Psoas muscle (tissue), 8 donors: ENCODE data around the gene OSBPL8. TPM values are rescaled to one million over a fixed set of nuclear protein-coding genes. Genes with fewer than 3 reads are reported as not detected.

Experiments used
- ATAC-seq, 4 donors: fragments of 200-7000 bp; cut with Tn5 transposase; one replicate each; pipeline ENCODE4 v1.9.1; 2020; ENCODE audit warnings: moderate library complexity in 3 of 4, mild to moderate bottlenecking in 2 of 4
- DNase-seq, 2 donors: peaks; one replicate each; pipeline ENCODE4 v3.0.0-alpha.2; 2020
- H3K27ac ChIP-seq: fragments of 200-600 bp; one replicate; pipeline ENCODE4 v1.8.0; 2022
- H3K27me3 ChIP-seq, 3 donors: fragments of 200-600 bp in 1 of 3; one replicate each; pipeline versions ENCODE4 v1.6.1 to v1.8.0; 2013 to 2022; ENCODE audit warnings: low read length in 2 of 3, mild to moderate bottlenecking in 2 of 3, moderate library complexity in 1 of 3; ENCODE audit not compliant: insufficient read depth in 3 of 3
- H3K36me3 ChIP-seq, 2 donors: fragments of 200-600 bp in 1 of 2; one replicate each; pipeline versions ENCODE4 v1.6.1 to v1.8.0; 2013 to 2022; ENCODE audit warnings: low read depth in 1 of 2, mild to moderate bottlenecking in 1 of 2, moderate library complexity in 1 of 2; ENCODE audit not compliant: insufficient read depth in 1 of 2
- H3K4me1 ChIP-seq: fragments of 200-600 bp; one replicate; pipeline ENCODE4 v1.8.0; 2022
- H3K4me3 ChIP-seq: fragments of 200-600 bp; one replicate; pipeline ENCODE4 v1.8.0; 2022; ENCODE audit warnings: mild to moderate bottlenecking
- H3K9me3 ChIP-seq: fragments of 200-600 bp; one replicate; pipeline ENCODE4 v1.8.0; 2022
- CTCF ChIP-seq: fragments of 200-600 bp; IDR thresholded peaks from one replicate; pipeline ENCODE4 v1.8.0; 2022; ENCODE audit warnings: antibody characterized with exemption
- WGBS, 3 donors: extraction: QIAGEN DNeasy Blood & Tissue Kit; methylation state at CpG; one replicate each; pipeline versions ENCODE4 v1.1.6 to v1.1.7; 2013; 5-methylcytosine and 5-hydroxymethylcytosine counted together
- intact Hi-C, 2 donors: fragments of 100-400 bp; cut with DNase I; formaldehyde crosslinking; loops; one replicate each; pipeline versions ENCODE4 v1.11.0 to v1.14.2; 2022
- polyA plus RNA-seq, 3 donors: library from polyadenylated mRNA; stranded (reverse); fragments of 200-250 nt; gene quantifications; one replicate each; pipeline ENCODE4 v1.2.3, GENCODE V29; 2013
- total RNA-seq, 4 donors: library from RNA; stranded (reverse); fragmentation: NEBNext Ultra II Directional in 2 of 4; extraction: Animal tissue kit (Norgen Biotek cat#: 25700) in 2 of 4; gene quantifications; one replicate each; pipeline versions ENCODE4 v1.2.1 to v1.2.4, GENCODE V29; 2021 to 2023
- donor health status: healthy with polysubstance abuse.
- donor health status: DM: no; HTN: no; CAD: no; lungs with moderate emphysema.
- donor health status: Bipolar disorder and iron deficiency.
- donor health status: healthy.
- donor health status: DM: yes; HTN: yes; CAD: no.
- donor health status: DM: no; HTN: no; CAD: no.
- donor health status: DM: no; HTN: no; CAD: no.
- donor health status: DM: yes; HTN: yes; CAD: no.

Gene OSBPL8
- total and polyA plus RNA-seq, 7 donors = 9.2 to 64.3 (median 39.5) TPM

DNA sequence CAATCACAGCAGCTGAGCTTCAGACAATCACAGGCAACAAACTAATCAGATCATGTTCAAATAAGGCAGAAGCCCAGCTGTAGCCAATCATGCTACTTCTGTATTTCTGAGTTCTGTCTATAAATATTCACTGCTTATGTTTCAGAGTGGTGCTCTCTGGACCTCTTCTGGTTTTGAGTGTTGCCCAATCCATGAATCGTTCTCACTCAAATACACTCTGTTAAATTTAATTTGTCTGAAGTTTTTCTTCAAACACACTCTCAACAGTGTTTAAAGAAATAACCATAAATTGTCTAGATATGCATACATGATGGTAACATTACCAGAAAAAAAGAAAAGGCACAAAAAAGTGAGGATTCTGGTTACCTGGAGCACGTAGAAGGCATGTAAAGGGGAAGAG lies 133.4 kb downstream of the OSBPL8 start:
- no peak for TF ChIP-seq CTCF
- 69 to 89% (median 79%) methylated on average over 2 of the region's 2 CpGs for WGBS, 3 donors

GRCh38 chr12:76424941-76425340 lies 134.6 kb downstream of the OSBPL8 start:
- H3K27me3 ChIP-seq = no peaks in the 10 kb centered on the region
- TF ChIP-seq CTCF = no peak
- peaks cover 20% of the 10 kb centered on the region for H3K9me3 ChIP-seq
- no peaks in the 10 kb centered on the region for H3K36me3 ChIP-seq
- intact Hi-C loops = no loop called here
- no peak for ATAC-seq
- 91 to 100% (median 92%) methylated on average over 1 of the region's 1 CpG for WGBS, 3 donors
- no peak overlapping the region for H3K4me3 ChIP-seq
- H3K27ac ChIP-seq = no peak overlapping the region
- H3K4me1 ChIP-seq = no peaks in the 10 kb centered on the region
- no peak for DNase-seq

More for the DNA sequence above, 133.4 kb downstream of the OSBPL8 start:
- Histone ChIP-seq H3K27me3 (no peaks in the 10 kb centered on the region), H3K36me3 (no peaks in the 10 kb centered on the region), H3K4me3 (no peak overlapping the region), H3K4me1 (no peaks in the 10 kb centered on the region), H3K27ac (no peak overlapping the region), H3K9me3 (peaks cover 20% of the 10 kb centered on the region)
- intact Hi-C loops = no loop called here
- no peak for ATAC-seq
- DNase-seq = no peak

DNA sequence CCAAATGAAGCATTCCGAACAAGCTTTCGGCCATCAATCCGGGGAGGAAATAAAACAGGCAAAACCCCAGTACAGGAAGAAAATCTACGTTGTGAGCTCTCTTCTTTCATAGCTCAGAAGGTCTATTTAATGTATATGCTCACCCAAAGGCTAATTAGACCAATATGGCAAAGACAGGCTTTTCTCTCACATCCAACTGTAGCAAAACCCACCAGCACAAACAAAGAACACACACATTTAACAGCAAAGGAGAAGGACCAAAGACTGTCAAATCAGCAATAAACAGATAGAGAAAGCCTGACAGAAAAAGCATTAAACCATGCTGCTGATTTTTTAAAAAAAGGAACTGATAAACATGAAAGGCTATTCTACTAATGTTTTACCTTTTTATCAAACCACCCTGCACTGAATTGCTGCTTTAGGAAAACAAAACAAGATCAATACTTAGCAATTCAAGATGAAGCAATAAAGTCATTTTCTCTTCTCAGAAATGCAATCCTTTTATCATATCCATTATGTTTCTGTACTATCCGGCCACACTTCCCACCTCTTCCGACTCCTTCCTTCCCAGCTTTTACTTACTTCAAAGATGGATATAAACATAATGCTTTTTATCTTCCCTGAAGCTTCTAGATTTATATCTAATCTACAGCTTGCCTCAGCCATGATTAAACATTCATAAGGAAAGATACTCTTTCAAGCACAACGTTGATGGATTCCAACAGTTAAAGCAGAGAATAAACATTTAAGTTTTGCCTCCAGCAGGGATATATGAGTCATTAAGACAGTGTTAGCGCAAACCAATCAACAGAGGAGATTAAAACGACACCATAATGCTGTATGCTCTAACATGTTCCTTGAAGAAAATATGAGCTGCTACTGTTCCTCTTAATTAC lies 136.8 kb downstream of the OSBPL8 start:
- 73 to 75% (median 74%) methylated on average over 9 of the region's 9 CpGs for WGBS, 3 donors

DNA sequence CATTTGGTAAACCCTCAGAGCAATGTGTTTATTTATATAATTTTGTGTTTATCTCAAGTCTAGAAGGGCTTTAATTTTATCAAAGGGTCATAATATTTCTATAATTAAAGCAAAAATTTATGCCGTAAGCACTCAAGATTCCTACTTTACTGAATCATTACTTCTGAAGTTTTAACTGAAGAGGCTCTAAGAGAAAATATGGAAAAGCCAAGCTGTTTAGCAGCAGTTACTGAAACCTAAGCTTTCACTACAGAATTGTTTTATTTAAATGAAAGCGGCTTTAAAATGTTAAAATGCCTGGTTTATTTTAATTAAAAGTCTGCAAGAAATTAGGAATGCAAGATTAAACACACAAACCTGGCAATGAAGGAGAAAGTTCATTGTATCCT lies 137.4 kb downstream of the OSBPL8 start:
- no peak for TF ChIP-seq CTCF
- Histone ChIP-seq H3K36me3 (no peaks in the 10 kb centered on the region), H3K4me3 (no peak overlapping the region), H3K4me1 (no peaks in the 10 kb centered on the region), H3K27ac (no peak overlapping the region), H3K27me3 (no peaks in the 10 kb centered on the region), H3K9me3 (peaks cover 20% of the 10 kb centered on the region)
- WGBS, 3 donors = 88 to 95% (median 90%) methylated on average over 2 of the region's 2 CpGs
- ATAC-seq (no peak), DNase-seq (no peak)
- intact Hi-C loops = no loop called here

More for the DNA sequence above, 136.8 kb downstream of the OSBPL8 start:
- H3K36me3 ChIP-seq = no peaks in the 10 kb centered on the region
- H3K27ac ChIP-seq = no peak overlapping the region
- H3K9me3 ChIP-seq = peaks cover 20% of the 10 kb centered on the region
- no peak for TF ChIP-seq CTCF
- H3K4me3 ChIP-seq = no peak overlapping the region
- DNase-seq (no peak), ATAC-seq (no peak)
- no peaks in the 10 kb centered on the region for H3K4me1 ChIP-seq
- H3K27me3 ChIP-seq = no peaks in the 10 kb centered on the region
- intact Hi-C loops = no loop called here
